A375 (cell line): ENCODE results near the gene NUP88. TPM values are rescaled to one million over a fixed set of nuclear protein-coding genes. Genes with fewer than 3 reads are reported as not detected.

Experiments
- total RNA-seq: library from RNA; depleted of rRNA; stranded (reverse); fragments of >200 nt; shearing (Covaris generic); gene quantifications from 2 replicates; pipeline ENCODE4 v1.2.3, GENCODE V29; 2014; rRNA removed

The NUP88 gene
- total RNA-seq: 160 and 186 TPM in 2 replicates

GRCh38 chr17:5419356-5419958 lies at the start of gene NUP88:
Gene NUP88, minus strand, starts transcription at chr17:5419662. Its CDS starts 12 bp downstream, at chr17:5419650.

GRCh38 chr17:5438716-5439445 lies 19.4 kb upstream of the NUP88 start, which contains the start of gene C1QBP:
Gene C1QBP, minus strand, starts transcription at chr17:5439155. Its CDS starts 82 bp downstream, at chr17:5439073.

GRCh38 chr17:5419959-5420653 lies 644 bp upstream of the NUP88 start, which contains the start of gene RPAIN:
Gene RPAIN, plus strand, starts transcription at chr17:5420182. Its CDS starts 29 bp downstream, at chr17:5420211.

Other genes starting within 250 kb of the NUP88 start
- 16.3 and 17.7 TPM in 2 replicates for gene ZNF594, start 227.8 kb downstream of the NUP88 start, total RNA-seq
- not detected in 2 replicates for gene SCIMP, start 184.8 kb downstream of the NUP88 start, total RNA-seq
- gene RABEP1, start 137.4 kb downstream of the NUP88 start, total RNA-seq: 48.4 and 58.3 TPM in 2 replicates
- 119 and 120 TPM in 2 replicates for gene RPAIN, start 520 bp upstream of the NUP88 start, total RNA-seq
- gene C1QBP, start 19.5 kb upstream of the NUP88 start, total RNA-seq: 544 and 630 TPM in 2 replicates
- gene DHX33, start 49.3 kb upstream of the NUP88 start, total RNA-seq: 14.9 and 15.7 TPM in 2 replicates
- 29.8 and 41.7 TPM in 2 replicates for gene DERL2, start 66.5 kb upstream of the NUP88 start, total RNA-seq
- 19.2 and 21.9 TPM in 2 replicates for gene MIS12, start 66.9 kb upstream of the NUP88 start, total RNA-seq
- gene NLRP1, start 164.8 kb upstream of the NUP88 start, total RNA-seq: 11.5 and 12.6 TPM in 2 replicates